ENCODE results near the gene RUFY4. TPM values are rescaled to one million over a fixed set of nuclear protein-coding genes. Genes with fewer than 3 reads are reported as not detected.

Gene RUFY4
- total and polyA plus RNA-seq, 9 of the 15 experiments (the other 6 are each of a cell fraction or from before 2014, with no cell fraction given), result not detected

DNA sequence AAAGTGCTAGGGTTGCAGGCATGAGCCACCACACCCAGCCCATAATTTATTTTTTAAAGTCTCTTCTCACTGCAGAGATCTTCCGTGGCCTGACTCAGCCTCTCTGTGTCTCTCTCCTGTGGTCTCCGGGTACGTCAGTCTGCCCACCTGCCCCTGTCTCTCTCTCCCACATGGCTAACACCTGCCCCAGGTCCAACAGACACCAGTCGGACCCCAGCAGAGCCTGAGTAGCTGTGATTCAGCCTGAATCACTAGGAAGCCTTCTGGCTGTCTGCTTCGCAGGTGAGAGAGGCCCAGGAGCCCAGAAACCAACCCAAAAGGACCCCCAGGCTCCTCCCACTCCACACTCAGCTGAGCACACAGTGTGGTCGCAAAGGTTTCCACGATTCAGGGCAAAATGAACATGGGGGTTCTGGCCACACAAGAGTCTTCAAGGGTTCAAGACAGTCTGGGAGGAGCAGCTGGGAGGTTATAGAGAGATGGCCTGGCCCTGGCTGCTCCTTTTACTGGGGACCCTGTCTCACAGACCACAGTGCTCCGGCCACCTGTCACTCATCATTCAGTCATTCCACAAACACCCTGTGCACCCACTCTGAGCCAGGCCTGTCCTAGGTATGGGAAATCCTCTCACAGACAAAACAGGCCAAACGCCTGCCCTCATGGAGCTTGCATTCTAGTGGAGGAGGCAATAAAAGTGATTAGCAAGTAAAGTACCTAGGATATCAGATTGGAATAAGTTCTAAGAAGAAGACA lies 8.6 kb downstream of the RUFY4 start:
- Histone ChIP-seq H3K79me2 (ENCODE audit: control insufficient read depth, insufficient read depth, low read length) (no peaks in the 10 kb centered on the region), H3K27ac (ENCODE audit: extremely low read depth, low read depth, low read length) (no peak overlapping the region), H3K27me3 (ENCODE audit: control insufficient read depth in 2 of 2, insufficient read depth in 2 of 2, low read length in 2 of 2) (peaks cover 0 to 30% of the 10 kb centered on the region in 2 experiments; a peak in 2 of 5 replicates), H3K9me3 (replicated peaks; ENCODE audit: control insufficient read depth, insufficient read depth, low read depth, low read length) (no peaks in the 10 kb centered on the region), H3K9me1 (ENCODE audit: control insufficient read depth, insufficient read depth, low read length) (no peaks in the 10 kb centered on the region), H3K36me3 (ENCODE audit: control insufficient read depth, insufficient read depth, low read length) (no peaks in the 10 kb centered on the region), H2AFZ (ENCODE audit: low read depth, low read length) (no peak overlapping the region), H3K4me3 (no peak overlapping the region), H3K4me1 (replicated peaks in 1 of 2; ENCODE audit: control insufficient read depth in 2 of 2, insufficient read depth in 2 of 2, low read length in 2 of 2) (no peaks in the 10 kb centered on the region), H4K20me1 (replicated peaks; ENCODE audit: control insufficient read depth, insufficient read depth, low read length) (no peaks in the 10 kb centered on the region), H3K9ac (ENCODE audit: insufficient read depth in 1 of 2, low read depth in 2 of 2, low read length in 2 of 2) (no peak overlapping the region), H3K4me2 (ENCODE audit: insufficient read depth, low read length) (no peak overlapping the region)
- in situ Hi-C loops (cut with MboI) (no loop called here), intact Hi-C loops (cut with micrococcal nuclease) (no loop called here)
- ChIA-PET POLR2A (no interaction called here), CTCF (ENCODE audit: low intra/inter-chr PET ratio) (no interaction called here)
- no peak for FAIRE-seq
- TF ChIP-seq TCF7 (IDR thresholded peaks at IDR 0.05; ENCODE audit: borderline replicate concordance), result no peak
- TF ChIP-seq ZNF316 (IDR thresholded peaks at IDR 0.05), result peak; percentile 35
- no peak for DNase-seq (ENCODE audit: extremely low read depth in 1 of 4, low spot score in 3 of 4)
- no peak for ATAC-seq
- no TSS peak for BruUV-seq (replicated peaks)
- 0% methylated on average over 8 of the region's 9 CpGs for WGBS (ENCODE audit: insufficient coverage, low coverage, missing lambda C conversion rate)

DNA sequence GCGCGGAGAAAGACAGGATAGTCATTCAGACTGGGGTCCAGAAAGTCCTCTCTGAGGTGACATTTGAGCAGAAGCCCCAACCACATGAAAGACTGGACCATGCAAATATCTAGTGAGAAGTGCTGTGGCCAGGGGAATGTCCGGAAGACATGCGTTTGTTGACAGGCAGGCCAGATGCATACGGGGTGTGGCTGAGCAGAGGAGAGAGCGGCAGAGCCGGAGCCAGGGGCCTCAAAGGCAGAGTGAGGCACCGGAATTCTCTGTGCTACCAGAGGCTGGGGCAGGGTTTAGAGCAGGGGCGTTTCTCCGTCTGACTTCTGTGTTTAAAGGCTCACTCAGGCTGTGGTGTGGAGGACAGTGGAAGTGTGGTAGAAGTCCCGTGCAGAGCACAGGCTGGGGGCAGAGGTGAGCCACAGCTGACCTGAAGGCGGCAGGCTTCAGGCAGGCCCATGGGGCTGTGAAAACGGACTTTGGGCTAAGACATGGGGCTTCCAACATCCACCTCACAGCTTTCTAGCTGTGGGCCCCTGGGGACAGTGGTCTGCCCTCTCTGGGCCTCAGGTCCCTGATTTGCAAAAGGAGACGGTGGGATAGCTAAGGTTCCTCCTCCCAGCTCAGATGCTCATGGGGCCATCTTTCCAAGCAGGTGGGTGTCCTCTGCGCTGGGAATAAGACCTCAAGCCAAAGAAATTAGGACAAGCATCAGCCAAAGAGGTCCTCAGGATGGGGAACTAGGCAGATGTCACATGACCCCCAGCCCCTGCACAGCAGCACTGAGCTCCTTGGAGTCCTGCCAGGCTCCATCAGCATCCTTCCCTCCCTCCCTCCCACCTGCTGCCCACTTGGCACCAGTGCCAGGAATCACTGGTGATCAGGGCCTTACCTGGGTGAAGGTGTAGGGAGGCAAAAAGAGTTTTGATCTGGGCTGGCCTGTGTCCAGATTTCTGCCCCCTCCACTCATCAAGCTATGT lies 11.2 kb downstream of the RUFY4 start:
- no peaks in the 10 kb centered on the region for H3K9me1 ChIP-seq (ENCODE audit: control insufficient read depth, insufficient read depth, low read length)
- H3K27me3 ChIP-seq (ENCODE audit: control insufficient read depth in 2 of 2, insufficient read depth in 2 of 2, low read length in 2 of 2), result peaks cover 0 to 23% of the 10 kb centered on the region in 2 experiments; a peak in 2 of 5 replicates
- ATAC-seq (peak; percentile 60; the same call in 2 of the 3 replicates), FAIRE-seq (no peak), DNase-seq (ENCODE audit: extremely low read depth in 1 of 4, low spot score in 3 of 4) (no peak)
- H3K27ac ChIP-seq (ENCODE audit: extremely low read depth, low read depth, low read length), result no peak overlapping the region
- BruUV-seq (replicated peaks), result no TSS peak
- no peak overlapping the region for H3K4me2 ChIP-seq (ENCODE audit: insufficient read depth, low read length)
- POLR2A ChIA-PET, result no interaction called here
- intact Hi-C loops (cut with micrococcal nuclease) (no loop called here), in situ Hi-C loops (cut with MboI) (no loop called here)
- H3K4me1 ChIP-seq (replicated peaks in 1 of 2; ENCODE audit: control insufficient read depth in 2 of 2, insufficient read depth in 2 of 2, low read length in 2 of 2), result no peaks in the 10 kb centered on the region
- CTCF ChIA-PET (ENCODE audit: low intra/inter-chr PET ratio), result no interaction called here
- H2AFZ ChIP-seq (ENCODE audit: low read depth, low read length), result no peak overlapping the region
- H3K9ac ChIP-seq (ENCODE audit: insufficient read depth in 1 of 2, low read depth in 2 of 2, low read length in 2 of 2), result no peak overlapping the region; a peak in 1 of 4 replicates
- no peaks in the 10 kb centered on the region for H3K9me3 ChIP-seq (replicated peaks; ENCODE audit: control insufficient read depth, insufficient read depth, low read depth, low read length)
- H3K4me3 ChIP-seq, result no peak overlapping the region
- H3K36me3 ChIP-seq (ENCODE audit: control insufficient read depth, insufficient read depth, low read length), result no peaks in the 10 kb centered on the region
- WGBS (ENCODE audit: insufficient coverage, low coverage, missing lambda C conversion rate), result 1% methylated on average over 12 of the region's 15 CpGs
- H3K79me2 ChIP-seq (ENCODE audit: control insufficient read depth, insufficient read depth, low read length), result no peaks in the 10 kb centered on the region
- no peaks in the 10 kb centered on the region for H4K20me1 ChIP-seq (replicated peaks; ENCODE audit: control insufficient read depth, insufficient read depth, low read length)
- TF ChIP-seq, protein P1, sequence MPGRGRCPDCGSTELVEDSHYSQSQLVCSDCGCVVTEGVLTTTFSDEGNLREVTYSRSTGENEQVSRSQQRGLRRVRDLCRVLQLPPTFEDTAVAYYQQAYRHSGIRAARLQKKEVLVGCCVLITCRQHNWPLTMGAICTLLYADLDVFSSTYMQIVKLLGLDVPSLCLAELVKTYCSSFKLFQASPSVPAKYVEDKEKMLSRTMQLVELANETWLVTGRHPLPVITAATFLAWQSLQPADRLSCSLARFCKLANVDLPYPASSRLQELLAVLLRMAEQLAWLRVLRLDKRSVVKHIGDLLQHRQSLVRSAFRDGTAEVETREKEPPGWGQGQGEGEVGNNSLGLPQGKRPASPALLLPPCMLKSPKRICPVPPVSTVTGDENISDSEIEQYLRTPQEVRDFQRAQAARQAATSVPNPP (IDR thresholded peaks at IDR 0.05; ENCODE audit: borderline replicate concordance, insufficient read depth, insufficient read length), result no peak
- no peak for TF ChIP-seq ETS2 (tag; IDR thresholded peaks at IDR 0.05; ENCODE audit: borderline replicate concordance, poor library complexity, severe bottlenecking)
- TF ChIP-seq ZNF79 (CRISPR knock-in tag; IDR thresholded peaks at IDR 0.05; ENCODE audit: low read depth), result no peak
- TF ChIP-seq NCOA1 (IDR thresholded peaks at IDR 0.05; ENCODE audit: low read depth), result no peak
- no peak for TF ChIP-seq MTA2 (IDR thresholded peaks at IDR 0.05; ENCODE audit: low read depth)
- no peak for TF ChIP-seq NFYB (IDR thresholded peaks at IDR 0.05; ENCODE audit: extremely low read depth, insufficient read length)
- no peak for TF ChIP-seq TOE1 (IDR thresholded peaks at IDR 0.05; ENCODE audit: borderline replicate concordance)
- no peak for TF ChIP-seq TOE1 (CRISPR knock-in tag; IDR thresholded peaks at IDR 0.05; ENCODE audit: borderline replicate concordance, low read depth)
- TF ChIP-seq SMARCB1 (IDR thresholded peaks at IDR 0.05; ENCODE audit: insufficient read length, low read depth), result no peak

All from K562 (cell line).